Left colon (tissue), 2 donors: ENCODE measurements around the gene CRISPLD2. TPM values are rescaled to one million over a fixed set of nuclear protein-coding genes. Genes with fewer than 3 reads are reported as not detected.
"Not testable (repeated sequence)": the region's sequence is repeated elsewhere in the genome, so short reads cannot be mapped to it uniquely, and the experiment has no call there.

Experiments
- ATAC-seq: fragments of 200-7000 bp; cut with Tn5 transposase; one replicate; pipeline ENCODE4 v1.9.1; 2020; ENCODE audit warnings: mild to moderate bottlenecking, moderate library complexity
- DNase-seq, 2 donors: peaks; one replicate each; pipeline ENCODE4 v3.0.0-alpha.2; 2020
- intact Hi-C, 2 donors: fragments of 100-400 bp; cut with DNase I in 1 of 2; cut with micrococcal nuclease in 1 of 2; formaldehyde crosslinking; loops; one replicate each; pipeline versions ENCODE4 v1.11.2 to v1.14.0; 2022; cut with DNase I, micrococcal nuclease
- total RNA-seq, 2 donors: library from RNA; stranded (reverse); fragmentation: NEBNext Ultra II Directional; extraction: Animal tissue kit (Norgen Biotek cat#: 25700); gene quantifications; one replicate each; pipeline ENCODE4 v1.2.1, GENCODE V29; 2021
- donor health status: DM: no; HTN: no; CAD: no.
- donor health status: DM: yes; HTN: yes; CAD: no.

The CRISPLD2 gene
- total RNA-seq, 2 donors from 2014 or later: 27.2 to 31.6 TPM

GRCh38 chr16:84818989-84819643 lies 669 bp upstream of the CRISPLD2 start:
- intact Hi-C loops: no loop called here
- no peak for ATAC-seq

GRCh38 chr16:84820305-84820684 lies 510 bp downstream of the CRISPLD2 start:
- intact Hi-C loops: no loop called here
- peak; percentile 7 for ATAC-seq
- no peak for DNase-seq

More at GRCh38 chr16:84818989-84819643, 669 bp upstream of the CRISPLD2 start:
- DNase-seq: no peak

GRCh38 chr16:84820771-84821170 lies 986 bp downstream of the CRISPLD2 start:
- ATAC-seq (no peak), DNase-seq (no peak)

GRCh38 chr16:84821179-84821578 lies 1.4 kb downstream of the CRISPLD2 start:
- no peak for DNase-seq
- intact Hi-C loops: no loop called here
- ATAC-seq: no peak

More at GRCh38 chr16:84820771-84821170, 986 bp downstream of the CRISPLD2 start:
- intact Hi-C loops: no loop called here

GRCh38 chr16:84821728-84822689 lies 2.2 kb downstream of the CRISPLD2 start:
- intact Hi-C loops: no loop called here
- no peak for DNase-seq
- no peak for ATAC-seq

- DNase-seq (no peak), ATAC-seq (no peak)
- intact Hi-C loops: no loop called here
Measured at GRCh38 chr16:84822990-84823389, 3.2 kb downstream of the CRISPLD2 start.

GRCh38 chr16:84823484-84823883 lies 3.7 kb downstream of the CRISPLD2 start:
- intact Hi-C loops: no loop called here
- DNase-seq (no peak), ATAC-seq (no peak)

GRCh38 chr16:84823926-84824325 lies 4.1 kb downstream of the CRISPLD2 start:
- DNase-seq (no peak), ATAC-seq (no peak)
- intact Hi-C loops: no loop called here

- intact Hi-C loops: no loop called here
- DNase-seq (no peak), ATAC-seq (no peak)
Measured at GRCh38 chr16:84825896-84826557, 6.2 kb downstream of the CRISPLD2 start.

- DNase-seq (peak; percentile 35 to 71), ATAC-seq (no peak)
- intact Hi-C loops: no loop called here
Measured at GRCh38 chr16:84826558-84826941, 6.8 kb downstream of the CRISPLD2 start.

GRCh38 chr16:84827131-84827574 lies 7.4 kb downstream of the CRISPLD2 start:
- intact Hi-C loops: no loop called here
- ATAC-seq (no peak), DNase-seq (no peak)

- no peak for ATAC-seq
- intact Hi-C loops: no loop called here
- no peak for DNase-seq
Measured at GRCh38 chr16:84827897-84828296, 8.1 kb downstream of the CRISPLD2 start.

GRCh38 chr16:84828322-84828721 lies 8.5 kb downstream of the CRISPLD2 start:
- DNase-seq: no peak
- intact Hi-C loops: no loop called here

GRCh38 chr16:84829168-84829965 lies 9.6 kb downstream of the CRISPLD2 start:
- DNase-seq (peak in 1 of 2 donors; percentile 73), ATAC-seq (peak; percentile 46)
- intact Hi-C loops: no loop called here

More at GRCh38 chr16:84828322-84828721, 8.5 kb downstream of the CRISPLD2 start:
- ATAC-seq: no peak

GRCh38 chr16:84830765-84831384 lies 11.1 kb downstream of the CRISPLD2 start:
- no peak for DNase-seq
- ATAC-seq: no peak
- intact Hi-C loops: no loop called here

- ATAC-seq, intact Hi-C loops, DNase-seq: not testable (repeated sequence)
Measured at GRCh38 chr16:84831728-84832127, 11.9 kb downstream of the CRISPLD2 start.

GRCh38 chr16:84832488-84833143 lies 12.8 kb downstream of the CRISPLD2 start:
- ATAC-seq (peak; percentile 47), DNase-seq (peak; percentile 59 to 92)
- intact Hi-C loops: no loop called here

- no peak for DNase-seq
- ATAC-seq: no peak
- intact Hi-C loops: no loop called here
Measured at GRCh38 chr16:84833144-84833500, 13.3 kb downstream of the CRISPLD2 start.
